ENCODE data around the gene COL4A5.

The COL4A5 gene

DNA sequence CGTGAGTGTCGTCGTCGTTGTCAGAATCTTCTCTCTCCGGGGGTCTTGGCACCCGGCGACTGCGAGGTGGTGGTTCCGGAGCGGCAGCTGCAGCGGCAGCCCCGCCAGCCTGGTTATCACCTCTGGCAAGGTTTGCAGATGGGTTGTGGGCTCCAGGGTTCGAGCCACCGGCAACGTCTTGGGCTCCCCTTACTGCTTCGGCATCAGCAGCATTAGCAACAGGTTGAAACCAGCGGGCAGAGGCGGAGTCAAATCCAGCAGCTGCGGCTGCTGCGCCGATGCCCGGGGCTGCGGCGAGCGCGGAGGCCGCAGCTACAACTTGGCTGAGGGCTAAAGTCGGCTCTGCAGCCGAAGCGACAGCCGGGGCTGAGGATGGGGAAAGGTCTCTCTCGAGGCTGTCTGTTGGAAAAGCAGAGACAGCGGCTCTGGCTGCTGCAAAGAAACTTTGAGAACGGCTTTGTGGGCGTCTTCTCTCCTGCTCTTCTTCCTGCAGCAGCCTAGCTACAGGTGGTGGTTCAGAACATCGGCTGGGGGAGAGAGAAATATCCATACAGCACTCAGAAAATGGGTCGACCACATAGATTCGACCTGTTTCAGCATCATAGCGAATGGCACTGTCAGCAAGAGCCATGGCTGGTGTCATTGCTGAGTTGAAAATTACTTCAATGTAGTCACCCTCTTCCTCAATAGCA lies 293.1 kb downstream of the COL4A5 start:
- TF ChIP-seq GATA1 (IDR thresholded peaks at IDR 0.05; ENCODE audit: low read depth, low read length), result no peak
- no peak for TF ChIP-seq POLR2A (IDR thresholded peaks at IDR 0.05; ENCODE audit: low read length)
- DNase-seq, result no peak

DNA sequence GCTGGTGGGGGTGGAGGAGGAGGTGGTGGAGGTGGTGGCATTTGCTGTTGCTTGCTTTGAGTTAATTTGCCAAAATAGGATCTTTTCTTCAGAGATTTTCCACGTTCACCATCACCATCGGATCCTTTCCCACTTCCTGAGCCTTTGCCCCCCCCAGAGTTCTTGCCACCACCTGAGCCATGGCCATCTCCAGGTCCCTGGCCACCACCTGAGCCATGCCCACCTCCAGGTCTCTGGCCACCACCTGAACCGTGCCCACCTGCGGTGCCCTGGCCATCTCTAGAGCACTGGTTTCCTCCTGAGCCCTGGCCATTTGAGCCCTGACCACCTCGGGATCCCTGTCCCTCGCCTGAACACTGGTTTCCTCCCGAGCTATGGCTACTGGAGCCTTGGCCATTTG lies 294.8 kb downstream of the COL4A5 start:
- TF ChIP-seq POLR2A (IDR thresholded peaks at IDR 0.05; ENCODE audit: low read length) (no peak), GATA1 (IDR thresholded peaks at IDR 0.05; ENCODE audit: low read depth, low read length) (no peak)
- DNase-seq, result no peak

DNA sequence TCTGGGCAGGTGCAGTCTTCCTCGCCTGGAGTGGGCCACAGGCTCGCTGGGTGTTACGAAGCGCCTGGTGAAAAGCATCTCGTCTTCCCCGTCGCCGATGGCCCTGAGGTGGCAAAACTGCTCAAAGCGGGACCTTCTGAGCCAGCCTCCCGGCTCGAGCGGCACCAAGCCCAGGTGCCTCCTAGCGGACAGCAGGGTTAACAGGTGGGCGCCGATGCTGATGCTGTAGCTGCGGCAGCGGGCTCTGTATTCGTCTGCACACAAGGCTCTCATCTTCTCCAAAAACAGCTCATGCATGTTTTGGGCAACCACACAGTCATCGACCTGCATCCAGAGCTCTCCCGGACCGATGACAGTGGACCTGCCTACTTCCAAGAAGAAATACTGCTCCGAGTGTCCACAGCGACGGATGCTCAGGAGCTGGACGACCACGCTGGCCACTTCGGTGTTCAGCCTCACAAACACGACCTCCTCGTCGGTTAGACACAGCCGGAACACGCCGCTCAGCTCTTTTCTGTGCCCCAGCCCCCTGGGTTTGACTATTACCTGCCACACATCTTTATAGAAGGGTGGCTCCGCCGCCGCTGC lies 295.5 kb downstream of the COL4A5 start:
- peak; percentile 0 to 16 for DNase-seq
- no peak for TF ChIP-seq POLR2A (IDR thresholded peaks at IDR 0.05; ENCODE audit: low read length)
- TF ChIP-seq GATA1 (IDR thresholded peaks at IDR 0.05; ENCODE audit: low read depth, low read length), result no peak

DNA sequence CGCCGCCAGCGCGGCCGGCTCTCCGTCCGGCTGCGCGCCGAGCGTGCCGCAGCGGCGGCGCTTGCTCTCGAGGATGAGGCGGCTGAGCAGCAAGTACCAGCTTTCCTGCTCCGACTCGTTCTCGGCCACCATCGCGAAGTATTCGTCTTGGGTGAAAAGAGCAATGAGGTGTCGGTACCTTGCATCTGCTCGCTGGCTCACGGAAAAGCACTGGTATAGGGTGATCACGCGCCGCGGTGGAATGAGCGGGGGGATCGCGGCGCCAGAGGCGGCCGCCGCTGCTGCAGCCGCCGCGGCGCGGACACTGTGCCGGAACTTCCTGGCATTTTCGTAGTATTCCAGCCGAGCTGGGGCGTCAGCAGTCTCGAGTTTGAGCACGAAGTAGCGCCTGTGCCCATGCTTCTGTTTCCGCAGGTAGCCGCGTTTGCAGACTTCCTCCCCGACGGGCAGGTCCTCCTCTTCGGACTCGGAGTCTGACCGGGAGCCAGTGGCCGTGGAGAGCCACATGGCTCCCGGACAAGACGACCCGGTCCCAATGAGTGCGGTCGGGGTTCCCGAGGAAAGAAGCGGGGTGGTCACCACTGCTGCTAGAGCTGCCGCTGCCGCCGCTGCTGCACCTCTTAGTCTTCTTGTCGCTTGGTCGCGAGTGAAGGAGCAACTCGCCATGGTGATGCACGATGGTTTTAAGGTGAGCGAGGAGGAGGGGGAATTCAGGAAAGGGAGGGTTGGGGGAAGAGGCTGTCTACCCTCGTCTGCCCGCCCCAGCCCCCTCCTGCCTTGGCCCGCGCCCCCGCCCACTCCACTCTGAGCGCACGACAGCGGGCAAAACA lies 296.3 kb downstream of the COL4A5 start:
- DNase-seq, result peak; percentile 2 to 5
- no peak for TF ChIP-seq GATA1 (IDR thresholded peaks at IDR 0.05; ENCODE audit: low read depth, low read length)
- no peak for TF ChIP-seq POLR2A (IDR thresholded peaks at IDR 0.05; ENCODE audit: low read length)

DNA sequence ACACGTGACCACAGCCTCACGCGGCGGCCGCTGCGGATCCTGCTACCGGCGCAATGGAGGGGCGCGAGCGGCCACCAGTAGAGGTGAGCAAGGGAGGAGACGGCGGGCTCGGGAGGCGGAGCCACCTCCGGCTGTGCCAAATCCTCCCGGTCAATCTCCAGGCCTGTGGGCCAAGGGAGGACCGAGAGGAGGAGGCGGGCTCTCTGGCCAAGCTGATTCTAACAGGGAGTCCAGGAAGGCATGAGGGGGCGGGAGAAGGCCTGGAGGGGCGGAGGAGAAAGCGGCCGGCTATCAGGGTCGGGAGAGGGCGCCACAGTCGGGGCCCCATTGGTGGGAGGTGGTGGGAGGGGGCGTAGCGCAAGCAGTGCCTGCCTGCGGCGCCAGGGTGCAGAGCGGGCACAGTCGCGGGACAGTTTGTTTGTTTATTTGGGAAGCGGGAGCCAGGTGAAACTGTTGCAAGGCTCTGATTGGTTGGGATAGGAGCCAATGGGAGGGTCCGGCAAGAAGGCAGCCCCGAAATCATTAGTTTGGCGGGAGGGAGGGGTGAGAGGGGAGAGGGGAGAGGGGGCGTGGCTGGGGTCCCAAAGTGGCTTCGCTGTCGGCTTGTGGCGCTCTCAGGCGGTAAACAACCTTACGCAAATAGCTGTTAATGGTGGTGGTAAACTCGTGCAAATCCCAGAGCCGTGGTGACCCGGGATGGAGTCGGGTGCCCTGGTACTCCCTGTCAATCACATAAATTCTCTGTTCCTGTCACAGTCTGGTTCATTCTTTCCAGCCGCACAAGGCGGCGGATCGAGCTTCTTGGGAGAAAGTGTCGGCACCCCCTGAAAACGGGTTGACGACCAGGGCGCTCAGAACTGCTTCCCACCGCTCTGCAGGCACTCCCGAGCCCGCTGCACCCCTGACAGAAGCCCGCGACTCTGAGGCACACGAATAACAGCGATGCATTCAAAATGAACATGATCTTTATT lies 297.2 kb downstream of the COL4A5 start, which contains the start of gene IRS4:
IRS4 (minus strand) TSS at position 55 of the 971 bp plus-strand sequence.
- DNase-seq, result peak; percentile 2 to 5
- no peak for TF ChIP-seq GATA1 (IDR thresholded peaks at IDR 0.05; ENCODE audit: low read depth, low read length)
- TF ChIP-seq POLR2A (IDR thresholded peaks at IDR 0.05; ENCODE audit: low read length), result no peak

DNA sequence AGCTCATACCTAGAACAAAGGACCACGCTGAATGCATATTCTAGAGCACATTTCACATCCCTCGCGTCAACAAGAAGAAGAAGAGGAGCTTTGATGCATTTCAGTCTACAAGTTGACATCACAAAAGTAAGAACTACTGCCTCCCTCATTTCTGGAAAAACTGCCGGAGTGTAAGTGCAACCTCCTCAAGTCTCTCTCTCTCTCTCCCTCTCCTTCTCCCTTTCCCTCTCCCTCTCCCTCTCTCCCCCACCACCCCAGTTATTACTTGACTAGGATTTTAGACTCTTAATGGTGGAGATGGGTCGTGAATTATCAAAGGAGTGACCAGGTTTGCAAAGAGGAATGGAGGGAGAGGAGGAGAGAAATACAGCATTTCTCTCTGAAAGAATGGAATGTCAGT lies 298.1 kb downstream of the COL4A5 start:
- no peak for DNase-seq
- TF ChIP-seq GATA1 (IDR thresholded peaks at IDR 0.05; ENCODE audit: low read depth, low read length), result no peak
- TF ChIP-seq POLR2A (IDR thresholded peaks at IDR 0.05; ENCODE audit: low read length), result no peak

DNA sequence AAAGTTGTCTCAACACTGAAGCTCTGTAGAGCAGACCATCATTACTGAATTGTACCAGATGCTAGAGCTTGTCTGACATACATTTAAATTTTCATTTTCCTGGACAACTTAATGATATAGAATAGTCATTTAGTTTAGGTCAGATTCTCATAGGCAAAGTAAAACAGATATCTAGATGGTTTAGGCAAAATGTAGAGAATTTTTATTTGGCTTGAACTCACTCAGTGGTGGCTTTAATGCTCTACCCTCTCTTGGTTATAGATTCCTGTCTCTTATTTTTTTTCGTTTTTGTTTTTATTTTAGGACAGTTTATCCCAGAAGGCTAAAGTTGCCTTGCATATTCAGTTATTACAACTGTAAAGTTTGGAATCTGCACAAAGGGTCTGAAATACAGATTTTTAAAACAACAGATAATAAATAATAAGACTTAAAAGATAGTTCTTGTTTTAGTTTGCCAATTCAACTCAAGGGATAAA lies 300.7 kb downstream of the COL4A5 start:
- no peak for DNase-seq
- no peak for TF ChIP-seq GATA1 (IDR thresholded peaks at IDR 0.05; ENCODE audit: low read depth, low read length)
- no peak for TF ChIP-seq POLR2A (IDR thresholded peaks at IDR 0.05; ENCODE audit: low read length)
